Activated CD4-positive, alpha-beta memory T cell treated with anti-CD3 and anti-CD28 coated beads for 36 hours (primary cell): ENCODE data around the gene PRKAR2A. TPM values are rescaled to one million over a fixed set of nuclear protein-coding genes. Genes with fewer than 3 reads are reported as not detected.

Experiments
- total RNA-seq, 2 experiments: library from RNA; stranded (reverse); gene quantifications; one replicate each; pipeline ENCODE4 v1.2.3, GENCODE V29; 2021

PRKAR2A gene
- total RNA-seq, 2 experiments from 2014 or later, result 30.4 to 32.7 TPM

Other genes starting within 250 kb of the PRKAR2A start
- gene UQCRC1, start 238.2 kb downstream of the PRKAR2A start, total RNA-seq, result 100 to 1,000 TPM; 251 to 259 TPM
- under 1 TPM in 1 of 2 experiments, not detected in 1; 0.75 TPM for gene TMEM89, start 226.1 kb downstream of the PRKAR2A start, total RNA-seq
- 10 to 100 TPM; 47.7 to 52.4 TPM for gene SLC26A6, start 212.4 kb downstream of the PRKAR2A start, total RNA-seq
- 1 to 10 TPM; 6.9 to 7.5 TPM for gene CELSR3, start 185.0 kb downstream of the PRKAR2A start, total RNA-seq
- 10 to 100 TPM; 36.5 to 38.5 TPM for gene NCKIPSD, start 162.0 kb downstream of the PRKAR2A start, total RNA-seq
- gene IP6K2, start 130.7 kb downstream of the PRKAR2A start, total RNA-seq, result 10 to 100 TPM; 41.6 to 43.4 TPM
- 10 to 100 TPM; 16.7 to 18.2 TPM for gene SLC25A20, start 51.0 kb upstream of the PRKAR2A start, total RNA-seq
- 100 to 1,000 TPM; 109 to 130 TPM for gene ARIH2, start 71.0 kb upstream of the PRKAR2A start, total RNA-seq
- gene P4HTM, start 142.4 kb upstream of the PRKAR2A start, total RNA-seq, result 10 to 100 TPM; 32.7 to 32.8 TPM
- 100 to 1,000 TPM; 139 to 144 TPM for gene WDR6, start 159.5 kb upstream of the PRKAR2A start, total RNA-seq
- 10 to 100 TPM; 26.2 to 26.5 TPM for gene DALRD3, start 170.7 kb upstream of the PRKAR2A start, total RNA-seq
- 100 to 1,000 TPM; 101 to 106 TPM for gene NDUFAF3, start 174.2 kb upstream of the PRKAR2A start, total RNA-seq
- 100 to 1,000 TPM; 430 to 454 TPM for gene IMPDH2, start 181.5 kb upstream of the PRKAR2A start, total RNA-seq
- gene QRICH1, start 246.2 kb upstream of the PRKAR2A start, total RNA-seq, result 100 to 1,000 TPM; 124 to 128 TPM